GM19438 (cell line): ENCODE data around the gene PARVA.

Source experiments
- ATAC-seq: cut with Tn5 transposase; IDR thresholded peaks from one replicate; pipeline ENCODE4 v1.9.1; 2021; ENCODE audit warnings: low read depth; ENCODE audit not compliant: unreplicated experiment

Gene PARVA

GRCh38 chr11:12523180-12523924 lies 146.0 kb downstream of the PARVA start:
- no peak for ATAC-seq

- ATAC-seq = no peak
Observed at GRCh38 chr11:12524865-12525264, 147.5 kb downstream of the PARVA start.

- ATAC-seq = no peak
Observed at GRCh38 chr11:12525466-12526055, 148.2 kb downstream of the PARVA start.

GRCh38 chr11:12526789-12527188 lies 149.4 kb downstream of the PARVA start:
- ATAC-seq = no peak

GRCh38 chr11:12528487-12528886 lies 151.1 kb downstream of the PARVA start:
- no peak for ATAC-seq

GRCh38 chr11:12529041-12529440 lies 151.7 kb downstream of the PARVA start:
- no peak for ATAC-seq

GRCh38 chr11:12529793-12530192 lies 152.4 kb downstream of the PARVA start:
- ATAC-seq = no peak

GRCh38 chr11:12531020-12531419 lies 153.6 kb downstream of the PARVA start:
- ATAC-seq = no peak

GRCh38 chr11:12531681-12532080 lies 154.3 kb downstream of the PARVA start:
- ATAC-seq = no peak

GRCh38 chr11:12532580-12532979 lies 155.2 kb downstream of the PARVA start:
- no peak for ATAC-seq

GRCh38 chr11:12534549-12534948 lies 157.2 kb downstream of the PARVA start:
- no peak for ATAC-seq

GRCh38 chr11:12535321-12535720 lies 157.9 kb downstream of the PARVA start:
- no peak for ATAC-seq

GRCh38 chr11:12536566-12536965 lies 159.2 kb downstream of the PARVA start:
- no peak for ATAC-seq

GRCh38 chr11:12537778-12538401 lies 160.5 kb downstream of the PARVA start:
- ATAC-seq = no peak

- ATAC-seq = no peak
Observed at GRCh38 chr11:12538889-12539421, 161.6 kb downstream of the PARVA start.

- no peak for ATAC-seq
Observed at GRCh38 chr11:12539572-12539971, 162.2 kb downstream of the PARVA start.

- ATAC-seq = no peak
Observed at GRCh38 chr11:12540075-12540680, 162.8 kb downstream of the PARVA start.

- ATAC-seq = no peak
Observed at GRCh38 chr11:12540913-12541582, 163.7 kb downstream of the PARVA start.

- no peak for ATAC-seq
Observed at GRCh38 chr11:12541583-12542151, 164.3 kb downstream of the PARVA start.

GRCh38 chr11:12542186-12542935 lies 165.0 kb downstream of the PARVA start:
- ATAC-seq = no peak
